ENCODE measurements around the gene BASP1. TPM values are rescaled to one million over a fixed set of nuclear protein-coding genes. Genes with fewer than 3 reads are reported as not detected.

BASP1 gene
- total and polyA plus RNA-seq, 10 of the 15 experiments (the other 5 are each of a cell fraction or from before 2014, with no cell fraction given): 27.3 to 190 (median 102) TPM

DNA sequence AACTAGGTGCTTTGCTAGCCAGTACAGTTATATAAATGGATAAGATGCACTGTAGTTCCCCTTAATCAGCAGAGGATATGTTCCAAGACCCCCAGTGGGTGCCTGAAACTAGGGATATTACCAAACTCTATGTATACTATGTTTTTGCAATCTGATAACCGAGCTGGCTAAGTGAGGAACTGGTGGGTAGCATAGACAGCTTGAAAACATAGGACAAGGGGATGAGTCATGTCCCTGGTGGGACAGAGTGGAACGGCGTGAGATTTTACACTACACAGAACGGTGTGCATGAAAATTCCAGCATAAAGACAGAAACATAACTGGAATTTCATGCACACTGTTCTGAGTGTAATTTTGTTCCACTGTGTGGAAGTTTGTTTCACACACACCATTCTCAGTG lies 86.9 kb downstream of the BASP1 start (continued):
- no peak for TF ChIP-seq USF1 (IDR thresholded peaks at IDR 0.05; ENCODE audit: borderline replicate concordance, extremely low read length, insufficient read depth, low read depth, low read length)
- no peak for TF ChIP-seq CREM (IDR thresholded peaks at IDR 0.05; ENCODE audit: low read depth)
- TF ChIP-seq MAX (IDR thresholded peaks at IDR 0.05; ENCODE audit: low read depth, low read length): no peak
- TF ChIP-seq CBX5 (IDR thresholded peaks at IDR 0.05; ENCODE audit: low read depth): no peak
- TF ChIP-seq EED (IDR thresholded peaks at IDR 0.05; ENCODE audit: low read depth): no peak
- no peak for TF ChIP-seq ATF3 (IDR thresholded peaks at IDR 0.05; ENCODE audit: borderline replicate concordance, extremely low read depth, low read depth, low read length)
- TF ChIP-seq ZBTB33 (IDR thresholded peaks at IDR 0.05): no peak
- no peak for TF ChIP-seq ETV6 (conservative IDR thresholded peaks at IDR 0.05 in 1 of 2, IDR thresholded peaks at IDR 0.05 in 1 of 2; ENCODE audit: borderline replicate concordance in 1 of 2, low read depth in 1 of 2)

DNA sequence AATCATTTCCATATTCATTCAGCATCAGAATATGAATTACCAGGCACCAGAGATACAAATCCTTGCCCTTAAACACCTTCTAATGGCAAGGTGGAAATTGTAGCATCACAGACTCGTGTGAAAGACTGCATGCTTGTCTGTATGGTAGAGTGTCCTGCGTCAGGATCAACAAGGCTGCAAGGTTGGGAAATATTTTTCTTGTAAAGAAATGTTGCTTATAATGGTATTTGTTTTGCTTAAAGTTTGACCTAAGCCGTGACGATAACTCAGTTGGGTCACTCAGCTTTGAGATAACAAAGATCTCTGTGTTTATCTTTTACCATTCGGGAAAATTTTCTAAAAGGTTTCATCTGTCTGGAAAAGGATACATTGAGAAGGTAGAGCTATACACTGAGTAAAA lies 87.6 kb downstream of the BASP1 start:
- Histone ChIP-seq H3K4me3 (no peak overlapping the region), H3K27me3 (replicated peaks in 1 of 2; ENCODE audit: control insufficient read depth in 2 of 2, insufficient read depth in 2 of 2, low read length in 1 of 2) (no peaks in the 10 kb centered on the region), H3K9ac (ENCODE audit: control insufficient read depth, insufficient read depth, low read length) (no peak overlapping the region), H3K27ac (ENCODE audit: control insufficient read depth, insufficient read depth) (no peak overlapping the region), H2AFZ (ENCODE audit: control insufficient read depth, low read depth, low read length) (no peak overlapping the region), H3K4me2 (ENCODE audit: control insufficient read depth, insufficient read depth) (no peak overlapping the region), H3K36me3 (ENCODE audit: control insufficient read depth in 2 of 2, insufficient read depth in 2 of 2, low read length in 1 of 2) (no peaks in the 10 kb centered on the region), H4K20me1 (ENCODE audit: control insufficient read depth, insufficient read depth) (no peaks in the 10 kb centered on the region), H3K79me2 (ENCODE audit: control insufficient read depth, insufficient read depth, low read length) (no peaks in the 10 kb centered on the region), H3K9me3 (replicated peaks; ENCODE audit: control insufficient read depth, insufficient read depth, low read length) (no peaks in the 10 kb centered on the region), H3K4me1 (ENCODE audit: control insufficient read depth, insufficient read depth, low read length) (no peaks in the 10 kb centered on the region)
- POLR2A ChIA-PET: no interaction called here
- RAD21 ChIA-PET (ENCODE audit: unreplicated experiment): no interaction called here
- no TSS peak for BruUV-seq (replicated peaks)
- DNase-seq (ENCODE audit: low read depth, low spot score) (no peak), FAIRE-seq (no peak), ATAC-seq (no peak)
- 57% methylated on average over 5 of the region's 5 CpGs for WGBS (ENCODE audit: insufficient coverage, insufficient replicate concordance, low lambda C conversion rate, missing lambda C conversion rate)
- in situ Hi-C loops (cut with MboI): no loop called here
- SMC1A ChIA-PET (ENCODE audit: uncharacterized antibody, unreplicated experiment): interaction anchor here (1.1 to 1.5 kb wide), 5 partner anchors 10 to 89 kb away, joined by 3 to 5 read pairs (median 4); no protein-coding TSS in a partner anchor
- intact Hi-C loops (cut with micrococcal nuclease; ENCODE audit: unreplicated experiment): no loop called here
- CTCF ChIA-PET: interaction anchor here (1.1 kb wide), 1 partner anchor 12 kb away, joined by 5 read pairs; no protein-coding TSS in a partner anchor
- TF ChIP-seq CHD4 (IDR thresholded peaks at IDR 0.05) (no peak), ZNF207 (IDR thresholded peaks at IDR 0.05; ENCODE audit: borderline replicate concordance) (no peak), NRF1 (conservative IDR thresholded peaks at IDR 0.05; ENCODE audit: low read depth, low read length) (no peak), ZBTB33 (IDR thresholded peaks at IDR 0.05) (no peak)
- TF ChIP-seq, protein P1, sequence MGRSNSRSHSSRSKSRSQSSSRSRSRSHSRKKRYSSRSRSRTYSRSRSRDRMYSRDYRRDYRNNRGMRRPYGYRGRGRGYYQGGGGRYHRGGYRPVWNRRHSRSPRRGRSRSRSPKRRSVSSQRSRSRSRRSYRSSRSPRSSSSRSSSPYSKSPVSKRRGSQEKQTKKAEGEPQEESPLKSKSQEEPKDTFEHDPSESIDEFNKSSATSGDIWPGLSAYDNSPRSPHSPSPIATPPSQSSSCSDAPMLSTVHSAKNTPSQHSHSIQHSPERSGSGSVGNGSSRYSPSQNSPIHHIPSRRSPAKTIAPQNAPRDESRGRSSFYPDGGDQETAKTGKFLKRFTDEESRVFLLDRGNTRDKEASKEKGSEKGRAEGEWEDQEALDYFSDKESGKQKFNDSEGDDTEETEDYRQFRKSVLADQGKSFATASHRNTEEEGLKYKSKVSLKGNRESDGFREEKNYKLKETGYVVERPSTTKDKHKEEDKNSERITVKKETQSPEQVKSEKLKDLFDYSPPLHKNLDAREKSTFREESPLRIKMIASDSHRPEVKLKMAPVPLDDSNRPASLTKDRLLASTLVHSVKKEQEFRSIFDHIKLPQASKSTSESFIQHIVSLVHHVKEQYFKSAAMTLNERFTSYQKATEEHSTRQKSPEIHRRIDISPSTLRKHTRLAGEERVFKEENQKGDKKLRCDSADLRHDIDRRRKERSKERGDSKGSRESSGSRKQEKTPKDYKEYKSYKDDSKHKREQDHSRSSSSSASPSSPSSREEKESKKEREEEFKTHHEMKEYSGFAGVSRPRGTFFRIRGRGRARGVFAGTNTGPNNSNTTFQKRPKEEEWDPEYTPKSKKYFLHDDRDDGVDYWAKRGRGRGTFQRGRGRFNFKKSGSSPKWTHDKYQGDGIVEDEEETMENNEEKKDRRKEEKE (IDR thresholded peaks at IDR 0.05): no peak
